ENCODE results near the gene CDH23.

CDH23 gene

DNA sequence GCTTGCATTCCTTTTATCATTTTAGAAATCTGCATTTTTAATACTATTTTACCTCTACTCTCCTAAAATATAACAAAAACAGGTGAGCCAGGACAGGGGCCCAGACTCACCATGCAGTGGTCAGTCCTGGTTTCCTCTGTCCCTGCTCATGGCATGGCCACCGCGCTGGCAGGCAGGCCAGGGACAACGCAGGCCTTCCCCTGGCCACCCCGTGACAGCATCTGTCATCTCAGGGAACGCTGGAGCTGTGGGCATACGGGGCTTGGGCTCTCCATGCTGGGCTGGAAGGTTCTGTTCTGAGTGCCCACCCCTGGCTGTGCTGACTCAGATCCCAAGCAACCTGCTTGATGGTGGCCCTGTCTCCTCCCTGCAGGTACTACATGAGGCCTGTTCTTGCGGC is 35.1 kb upstream of the CDH23 start:
- H3K9me3 ChIP-seq (ENCODE audit: control insufficient read depth, low read length) = no peaks in the 10 kb centered on the region
- no peak overlapping the region for H3K9ac ChIP-seq
- no peaks in the 10 kb centered on the region for H3K27me3 ChIP-seq (ENCODE audit: control insufficient read depth, insufficient read depth, low read length)
- no peak overlapping the region for H3K27ac ChIP-seq
- no peaks in the 10 kb centered on the region for H3K79me2 ChIP-seq
- no peak overlapping the region for H3K4me2 ChIP-seq (ENCODE audit: low read length)
- no peaks in the 10 kb centered on the region for H3K4me1 ChIP-seq
- TF ChIP-seq, protein P1, sequence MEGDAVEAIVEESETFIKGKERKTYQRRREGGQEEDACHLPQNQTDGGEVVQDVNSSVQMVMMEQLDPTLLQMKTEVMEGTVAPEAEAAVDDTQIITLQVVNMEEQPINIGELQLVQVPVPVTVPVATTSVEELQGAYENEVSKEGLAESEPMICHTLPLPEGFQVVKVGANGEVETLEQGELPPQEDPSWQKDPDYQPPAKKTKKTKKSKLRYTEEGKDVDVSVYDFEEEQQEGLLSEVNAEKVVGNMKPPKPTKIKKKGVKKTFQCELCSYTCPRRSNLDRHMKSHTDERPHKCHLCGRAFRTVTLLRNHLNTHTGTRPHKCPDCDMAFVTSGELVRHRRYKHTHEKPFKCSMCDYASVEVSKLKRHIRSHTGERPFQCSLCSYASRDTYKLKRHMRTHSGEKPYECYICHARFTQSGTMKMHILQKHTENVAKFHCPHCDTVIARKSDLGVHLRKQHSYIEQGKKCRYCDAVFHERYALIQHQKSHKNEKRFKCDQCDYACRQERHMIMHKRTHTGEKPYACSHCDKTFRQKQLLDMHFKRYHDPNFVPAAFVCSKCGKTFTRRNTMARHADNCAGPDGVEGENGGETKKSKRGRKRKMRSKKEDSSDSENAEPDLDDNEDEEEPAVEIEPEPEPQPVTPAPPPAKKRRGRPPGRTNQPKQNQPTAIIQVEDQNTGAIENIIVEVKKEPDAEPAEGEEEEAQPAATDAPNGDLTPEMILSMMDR (IDR thresholded peaks at IDR 0.05) = no peak
- no peak overlapping the region for H3K4me3 ChIP-seq (ENCODE audit: low read depth, low read length)
- no peaks in the 10 kb centered on the region for H3K36me3 ChIP-seq (ENCODE audit: control insufficient read depth, insufficient read depth, low read length)
- H2AFZ ChIP-seq = no peak overlapping the region

DNA sequence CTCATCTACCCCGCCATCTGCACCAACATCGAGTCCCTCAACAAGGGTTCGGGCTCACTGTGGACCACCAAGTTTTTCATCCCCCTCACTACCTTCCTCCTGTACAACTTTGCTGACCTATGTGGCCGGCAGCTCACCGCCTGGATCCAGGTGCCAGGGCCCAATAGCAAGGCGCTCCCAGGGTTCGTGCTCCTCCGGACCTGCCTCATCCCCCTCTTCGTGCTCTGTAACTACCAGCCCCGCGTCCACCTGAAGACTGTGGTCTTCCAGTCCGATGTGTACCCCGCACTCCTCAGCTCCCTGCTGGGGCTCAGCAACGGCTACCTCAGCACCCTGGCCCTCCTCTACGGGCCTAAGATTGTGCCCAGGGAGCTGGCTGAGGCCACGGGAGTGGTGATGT is 34.6 kb upstream of the CDH23 start:
- Histone ChIP-seq H3K4me3 (ENCODE audit: low read depth, low read length) (no peak overlapping the region), H3K36me3 (ENCODE audit: control insufficient read depth, insufficient read depth, low read length) (no peaks in the 10 kb centered on the region)

DNA sequence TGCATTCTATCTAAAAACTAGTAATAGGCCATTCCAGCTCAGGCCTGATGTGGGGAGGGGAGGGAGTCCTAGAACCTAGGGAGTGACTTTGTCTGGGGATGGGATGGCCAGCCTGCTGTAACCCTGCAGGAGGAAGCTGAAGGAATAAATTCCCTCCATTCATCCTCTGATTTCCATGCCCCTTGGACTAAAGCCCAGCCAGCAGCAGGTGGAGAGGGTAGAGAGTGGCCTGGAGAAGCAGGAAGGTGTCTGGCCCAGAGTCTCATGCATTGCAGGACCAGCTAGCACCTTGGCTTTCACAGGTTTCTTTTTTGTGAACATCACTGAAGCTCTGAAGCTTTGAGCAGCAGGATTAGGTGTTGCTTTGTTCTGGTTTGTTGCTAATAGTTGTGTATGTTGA is 32.8 kb upstream of the CDH23 start:
- H3K27me3 ChIP-seq (ENCODE audit: control insufficient read depth, insufficient read depth, low read length) = no peaks in the 10 kb centered on the region
- H3K36me3 ChIP-seq (ENCODE audit: control insufficient read depth, insufficient read depth, low read length) = no peaks in the 10 kb centered on the region
- H3K27ac ChIP-seq = no peak overlapping the region
- TF ChIP-seq, protein P1 (IDR thresholded peaks at IDR 0.05) = no peak
- H3K79me2 ChIP-seq = no peaks in the 10 kb centered on the region
- H3K9ac ChIP-seq = no peak overlapping the region
- H3K9me3 ChIP-seq (ENCODE audit: control insufficient read depth, low read length) = no peaks in the 10 kb centered on the region
- no peak overlapping the region for H2AFZ ChIP-seq
- H3K4me2 ChIP-seq (ENCODE audit: low read length) = no peak overlapping the region
- H3K4me3 ChIP-seq (ENCODE audit: low read depth, low read length) = no peak overlapping the region
- no peaks in the 10 kb centered on the region for H3K4me1 ChIP-seq

More for the DNA sequence above, 34.6 kb upstream of the CDH23 start:
- H3K9me3 ChIP-seq (ENCODE audit: control insufficient read depth, low read length) = no peaks in the 10 kb centered on the region
- H3K79me2 ChIP-seq = no peaks in the 10 kb centered on the region
- no peak overlapping the region for H3K4me2 ChIP-seq (ENCODE audit: low read length)
- TF ChIP-seq, protein P1 (IDR thresholded peaks at IDR 0.05) = no peak
- H3K4me1 ChIP-seq = no peaks in the 10 kb centered on the region
- H3K9ac ChIP-seq = no peak overlapping the region
- no peaks in the 10 kb centered on the region for H3K27me3 ChIP-seq (ENCODE audit: control insufficient read depth, insufficient read depth, low read length)
- H3K27ac ChIP-seq = no peak overlapping the region
- no peak overlapping the region for H2AFZ ChIP-seq

DNA sequence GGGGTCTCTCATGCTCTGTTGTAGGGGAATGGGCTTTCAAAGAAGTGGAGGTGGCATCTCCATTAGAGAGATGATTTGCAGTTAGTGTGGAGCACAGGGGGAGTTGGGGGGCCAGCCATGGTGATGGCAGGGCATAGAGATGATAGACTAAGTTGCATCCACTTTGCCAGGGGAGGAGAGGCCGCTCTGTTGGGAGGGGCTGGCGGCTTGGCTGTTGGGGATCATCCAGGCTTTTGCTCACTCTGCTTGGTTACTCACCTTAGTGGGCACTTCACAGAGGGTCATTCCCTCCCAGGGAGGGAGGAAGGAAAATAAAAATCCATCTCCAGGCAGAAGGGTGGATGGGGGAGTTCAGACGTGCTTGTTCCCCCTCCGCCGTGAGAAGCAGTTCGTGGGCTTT is 31.4 kb upstream of the CDH23 start:
- H3K27me3 ChIP-seq (ENCODE audit: control insufficient read depth, insufficient read depth, low read length) = no peaks in the 10 kb centered on the region
- no peak overlapping the region for H2AFZ ChIP-seq
- no peaks in the 10 kb centered on the region for H3K79me2 ChIP-seq
- no peak overlapping the region for H3K4me2 ChIP-seq (ENCODE audit: low read length)
- H3K4me3 ChIP-seq (ENCODE audit: low read depth, low read length) = no peak overlapping the region
- no peak overlapping the region for H3K9ac ChIP-seq
- TF ChIP-seq, protein P1 (IDR thresholded peaks at IDR 0.05) = no peak
- no peaks in the 10 kb centered on the region for H3K4me1 ChIP-seq
- H3K36me3 ChIP-seq (ENCODE audit: control insufficient read depth, insufficient read depth, low read length) = no peaks in the 10 kb centered on the region
- H3K9me3 ChIP-seq (ENCODE audit: control insufficient read depth, low read length) = no peaks in the 10 kb centered on the region
- H3K27ac ChIP-seq = no peak overlapping the region

DNA sequence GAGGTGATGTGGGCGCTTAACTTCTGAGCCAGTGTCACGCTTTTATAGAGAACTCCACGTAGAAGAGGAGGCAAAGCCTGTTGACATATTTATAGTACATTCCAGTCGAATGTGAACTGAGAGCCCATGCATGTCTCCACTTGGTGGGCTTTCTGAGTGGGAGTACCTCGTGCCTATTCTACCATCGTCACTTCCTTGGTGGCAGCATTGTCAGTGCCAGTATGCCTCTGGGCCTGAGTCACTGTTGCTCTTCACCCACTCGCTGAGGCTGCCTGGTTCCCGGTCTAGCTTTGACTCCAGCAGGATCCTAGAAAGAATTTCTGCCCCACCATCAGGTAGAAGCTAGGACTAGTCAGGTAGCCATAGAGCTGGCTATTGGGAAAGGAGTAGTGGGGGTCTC is 30.0 kb upstream of the CDH23 start:
- TF ChIP-seq, protein P1 (IDR thresholded peaks at IDR 0.05) = no peak
- H3K27me3 ChIP-seq (ENCODE audit: control insufficient read depth, insufficient read depth, low read length) = no peaks in the 10 kb centered on the region

More for the DNA sequence above, 30.0 kb upstream of the CDH23 start:
- Histone ChIP-seq H3K4me3 (ENCODE audit: low read depth, low read length) (no peak overlapping the region), H3K79me2 (no peaks in the 10 kb centered on the region), H3K27ac (no peak overlapping the region), H3K36me3 (ENCODE audit: control insufficient read depth, insufficient read depth, low read length) (no peaks in the 10 kb centered on the region), H3K9ac (no peak overlapping the region), H3K9me3 (ENCODE audit: control insufficient read depth, low read length) (no peaks in the 10 kb centered on the region), H3K4me1 (no peaks in the 10 kb centered on the region), H2AFZ (no peak overlapping the region), H3K4me2 (ENCODE audit: low read length) (no peak overlapping the region)
